CD14-positive monocyte (primary cell): ENCODE data around the gene ZDHHC3. TPM values are rescaled to one million over a fixed set of nuclear protein-coding genes. Genes with fewer than 3 reads are reported as not detected.

Source experiments
- DNase-seq, 3 donors: peaks; one replicate each; pipeline ENCODE4 v3.0.0-alpha.2; 2011 to 2022
- H2AFZ ChIP-seq: 2 replicates; pipeline ENCODE4 v1.6.0; 2012; ENCODE audit warnings: mild to moderate bottlenecking, low read depth, low read length, inconsistent platforms; ENCODE audit not compliant: insufficient read depth, poor library complexity, severe bottlenecking
- H3K27ac ChIP-seq, 2 donors: 1 replicate in 1 of 2; 2 replicates in 1 of 2; pipeline ENCODE4 v1.5.1; 2012 to 2013; ENCODE audit warnings: low read length in 2 of 2, control low read depth in 1 of 2, inconsistent platforms in 1 of 2, low read depth in 1 of 2, mild to moderate bottlenecking in 1 of 2
- H3K27me3 ChIP-seq, 2 donors: one replicate each; pipeline versions ENCODE4 v1.6.0 to v1.6.1; 2011 to 2013; ENCODE audit warnings: low read length in 2 of 2; ENCODE audit not compliant: control insufficient read depth in 2 of 2, insufficient read depth in 2 of 2
- H3K36me3 ChIP-seq, 2 donors: replicated peaks in 1 of 2; 1 replicate in 1 of 2; 2 replicates in 1 of 2; pipeline versions ENCODE4 v1.5.1 to v1.6.1; 2012 to 2013; ENCODE audit warnings: low read length in 2 of 2, control low read depth in 1 of 2, inconsistent platforms in 1 of 2, mild to moderate bottlenecking in 1 of 2; ENCODE audit not compliant: insufficient read depth in 2 of 2, control insufficient read depth in 1 of 2
- H3K4me1 ChIP-seq, 2 donors: 1 replicate in 1 of 2; 2 replicates in 1 of 2; pipeline versions ENCODE4 v1.5.1 to v1.6.1; 2012 to 2013; ENCODE audit warnings: low read length in 2 of 2, control low read depth in 1 of 2, inconsistent platforms in 1 of 2, mild to moderate bottlenecking in 1 of 2, moderate library complexity in 1 of 2; ENCODE audit not compliant: insufficient read depth in 2 of 2, control insufficient read depth in 1 of 2
- H3K4me2 ChIP-seq: replicated peaks from 2 replicates; pipeline ENCODE3; 2012; ENCODE audit warnings: low read length, moderate library complexity, mild to moderate bottlenecking; ENCODE audit not compliant: poor library complexity, severe bottlenecking; ENCODE audit errors: extremely low read depth
- H3K4me3 ChIP-seq, 3 experiments: fragments of 200-600 bp in 1 of 3; sonication (generic) in 1 of 3; replicated peaks in 1 of 3; 1 replicate in 2 of 3; 2 replicates in 1 of 3; pipeline ENCODE4 v1.5.1; 2011 to 2013; ENCODE audit warnings: low read length in 3 of 3, mild to moderate bottlenecking in 3 of 3, control low read depth in 2 of 3, low read depth in 2 of 3, inconsistent platforms in 1 of 3, moderate library complexity in 1 of 3
- H3K79me2 ChIP-seq: 2 replicates; pipeline ENCODE4 v1.6.0; 2012; ENCODE audit warnings: mild to moderate bottlenecking, control low read depth, inconsistent platforms, low read length, moderate library complexity; ENCODE audit not compliant: insufficient read depth
- H3K9ac ChIP-seq: 2 replicates; pipeline ENCODE4 v1.6.0; 2017; ENCODE audit warnings: low read length, mild to moderate bottlenecking; ENCODE audit not compliant: insufficient read depth, poor library complexity, severe bottlenecking
- H3K9me3 ChIP-seq, 2 donors: replicated peaks in 1 of 2; 1 replicate in 1 of 2; 2 replicates in 1 of 2; pipeline versions ENCODE4 v1.5.1 to v1.6.1; 2012 to 2013; ENCODE audit warnings: low read length in 2 of 2, control low read depth in 1 of 2; ENCODE audit not compliant: control insufficient read depth in 1 of 2, insufficient read depth in 1 of 2
- H4K20me1 ChIP-seq: 2 replicates; pipeline ENCODE4 v1.6.0; 2012; ENCODE audit warnings: mild to moderate bottlenecking, low read length, control low read depth, moderate library complexity; ENCODE audit not compliant: insufficient read depth
- H3K27ac Mint-ChIP-seq, 7 donors: one replicate each; pipeline ENCODE4 v1.8.0; 2020; ENCODE audit warnings: mild to moderate bottlenecking in 7 of 7, mixed read lengths in 7 of 7, moderate library complexity in 6 of 7, inconsistent platforms in 2 of 7
- H3K27me3 Mint-ChIP-seq, 3 donors: one replicate each; pipeline ENCODE4 v1.8.0; 2021 to 2022; ENCODE audit warnings: low read depth in 3 of 3, mild to moderate bottlenecking in 3 of 3, mixed read lengths in 3 of 3, moderate library complexity in 3 of 3, inconsistent platforms in 1 of 3
- H3K36me3 Mint-ChIP-seq, 2 donors: one replicate each; pipeline ENCODE4 v1.8.0; 2020; ENCODE audit warnings: mixed read lengths in 2 of 2, inconsistent platforms in 1 of 2, mild to moderate bottlenecking in 1 of 2
- H3K4me1 Mint-ChIP-seq: one replicate; pipeline ENCODE4 v1.8.0; 2020; ENCODE audit warnings: mild to moderate bottlenecking, mixed read lengths
- H3K4me3 Mint-ChIP-seq, 2 donors: one replicate each; pipeline ENCODE4 v1.8.0; 2020; ENCODE audit warnings: mild to moderate bottlenecking in 2 of 2, mixed read lengths in 2 of 2, moderate library complexity in 1 of 2
- H3K9me3 Mint-ChIP-seq, 7 donors: one replicate each; pipeline ENCODE4 v1.8.0; 2020 to 2022; ENCODE audit warnings: mixed read lengths in 7 of 7, mild to moderate bottlenecking in 6 of 7, moderate library complexity in 6 of 7, inconsistent platforms in 2 of 7
- WGBS: methylation state at CpG from one replicate; pipeline ENCODE4 v1.1.5; 2013; ENCODE audit warnings: missing lambda C conversion rate; ENCODE audit not compliant: insufficient coverage; 5-methylcytosine and 5-hydroxymethylcytosine counted together
- intact Hi-C, 2 donors: fragments of 100-400 bp; cut with micrococcal nuclease; formaldehyde crosslinking; loops; one replicate each; pipeline versions ENCODE4 v1.15.0 to v1.15.1; 2023
- polyA plus RNA-seq, 3 donors: library from polyadenylated mRNA; depleted of rRNA in 1 of 3; unstranded in 2 of 3; stranded (reverse) in 1 of 3; fragments of 300-500 nt in 2 of 3; fragments of >200 nt in 1 of 3; fragmentation: Illumina TruSeq in 2 of 3; gene quantifications; 1 replicate in 2 of 3; 2 replicates in 1 of 3; pipeline ENCODE4 v1.2.3, GENCODE V29; 2012 to 2021
- TF ChIP-seq, protein P1 (sequence below): fragments of 200-600 bp; IDR thresholded peaks from one replicate; pipeline ENCODE4 v1.8.0; 2022; ENCODE audit warnings: antibody characterized with exemption, mild to moderate bottlenecking

Gene ZDHHC3
- polyA plus RNA-seq, 3 donors, result 52.1 to 72.6 (median 61.3) TPM

DNA sequence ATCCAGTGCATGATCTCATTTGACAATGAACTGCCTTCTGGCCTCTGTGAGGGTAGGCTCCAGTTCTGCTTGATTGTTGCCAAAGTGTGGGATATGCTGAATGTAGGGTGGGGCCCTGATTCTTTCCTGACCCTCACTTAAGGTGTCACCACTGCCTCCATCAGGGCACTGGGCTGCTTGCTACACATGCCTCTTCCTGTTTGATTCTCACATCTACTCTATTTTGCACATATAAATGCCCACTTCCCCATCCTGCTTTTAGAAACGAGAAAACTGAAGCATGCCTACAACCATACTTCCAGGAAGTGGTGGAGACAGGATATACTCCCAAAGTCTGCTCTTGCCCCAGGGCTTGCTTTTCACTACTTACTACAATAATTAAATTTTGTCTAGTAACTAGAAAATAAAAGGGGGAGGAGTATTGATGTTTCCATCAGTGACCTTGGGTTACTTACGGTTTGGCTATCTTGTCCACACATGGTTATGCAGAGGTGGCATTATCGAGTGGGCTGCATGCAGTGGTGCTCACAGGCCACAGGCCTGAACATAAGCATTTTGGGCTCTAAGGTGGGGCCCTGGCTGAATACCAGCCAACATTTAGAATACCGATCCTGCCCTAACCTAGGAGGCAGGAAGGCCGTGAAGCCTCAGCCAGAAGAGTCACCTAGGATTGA lies 6.7 kb downstream of the ZDHHC3 start:
- Histone ChIP-seq H3K4me3 (no peak overlapping the region), H3K4me1 (peaks cover 53 to 64% of the 10 kb centered on the region in 2 donors), H3K4me2 (peak overlapping the region; percentile 19), H4K20me1 (peaks cover 81% of the 10 kb centered on the region), H2AFZ (no peak overlapping the region), H3K9me3 (no peaks in the 10 kb centered on the region), H3K36me3 (no peaks in the 10 kb centered on the region), H3K27me3 (no peaks in the 10 kb centered on the region), H3K79me2 (peaks cover 95% of the 10 kb centered on the region), H3K27ac (peak overlapping the region; percentile 24 to 69), H3K9ac (no peak overlapping the region)
- peak overlapping the region in 1 of 2 donors; percentile 30 for H3K4me3 Mint-ChIP-seq
- DNase-seq, result peak in 2 of 3 donors; percentile 51 to 54
- no peaks in the 10 kb centered on the region for H3K9me3 Mint-ChIP-seq
- no peaks in the 10 kb centered on the region for H3K27me3 Mint-ChIP-seq
- peaks cover 69% of the 10 kb centered on the region for H3K4me1 Mint-ChIP-seq
- intact Hi-C loops, result no loop called here
- peaks cover 3 to 13% of the 10 kb centered on the region in 2 donors for H3K36me3 Mint-ChIP-seq
- TF ChIP-seq, protein P1, sequence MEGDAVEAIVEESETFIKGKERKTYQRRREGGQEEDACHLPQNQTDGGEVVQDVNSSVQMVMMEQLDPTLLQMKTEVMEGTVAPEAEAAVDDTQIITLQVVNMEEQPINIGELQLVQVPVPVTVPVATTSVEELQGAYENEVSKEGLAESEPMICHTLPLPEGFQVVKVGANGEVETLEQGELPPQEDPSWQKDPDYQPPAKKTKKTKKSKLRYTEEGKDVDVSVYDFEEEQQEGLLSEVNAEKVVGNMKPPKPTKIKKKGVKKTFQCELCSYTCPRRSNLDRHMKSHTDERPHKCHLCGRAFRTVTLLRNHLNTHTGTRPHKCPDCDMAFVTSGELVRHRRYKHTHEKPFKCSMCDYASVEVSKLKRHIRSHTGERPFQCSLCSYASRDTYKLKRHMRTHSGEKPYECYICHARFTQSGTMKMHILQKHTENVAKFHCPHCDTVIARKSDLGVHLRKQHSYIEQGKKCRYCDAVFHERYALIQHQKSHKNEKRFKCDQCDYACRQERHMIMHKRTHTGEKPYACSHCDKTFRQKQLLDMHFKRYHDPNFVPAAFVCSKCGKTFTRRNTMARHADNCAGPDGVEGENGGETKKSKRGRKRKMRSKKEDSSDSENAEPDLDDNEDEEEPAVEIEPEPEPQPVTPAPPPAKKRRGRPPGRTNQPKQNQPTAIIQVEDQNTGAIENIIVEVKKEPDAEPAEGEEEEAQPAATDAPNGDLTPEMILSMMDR, result no peak
- peak overlapping the region; percentile 63 to 86 (median 82) for H3K27ac Mint-ChIP-seq
- WGBS, result 83% methylated on average over 3 of the region's 5 CpGs

DNA sequence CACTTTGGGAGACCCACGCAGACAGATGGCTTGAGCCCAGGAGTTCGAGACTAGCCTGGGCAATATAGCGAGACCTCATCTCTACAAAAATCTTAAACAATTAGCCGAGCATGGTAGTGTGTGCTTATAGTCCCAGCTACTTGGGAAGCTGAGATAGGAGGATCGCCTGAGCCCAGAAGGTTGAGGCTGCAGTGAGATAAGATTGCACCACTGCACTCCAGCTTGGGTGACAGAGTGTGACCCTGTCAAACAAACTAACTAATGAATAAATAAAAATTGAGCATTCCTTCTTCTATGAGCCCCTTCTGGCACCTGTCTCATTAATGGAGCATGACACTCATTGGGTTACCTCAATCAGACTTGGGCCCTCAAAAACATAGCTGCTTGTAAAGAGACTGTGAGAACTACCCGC lies 7.5 kb downstream of the ZDHHC3 start:
- H3K27me3 ChIP-seq, result no peaks in the 10 kb centered on the region
- no peak overlapping the region for H2AFZ ChIP-seq
- peaks cover 56 to 70% of the 10 kb centered on the region in 2 donors for H3K4me1 ChIP-seq
- H3K9me3 ChIP-seq, result no peaks in the 10 kb centered on the region
- H3K4me2 ChIP-seq, result no peak overlapping the region
- Mint-ChIP-seq H3K36me3 (peaks cover 3 to 17% of the 10 kb centered on the region in 2 donors), H3K27me3 (peaks cover 0 to 2% (median 0%) of the 10 kb centered on the region in 3 donors), H3K9me3 (no peaks in the 10 kb centered on the region), H3K4me1 (peaks cover 72% of the 10 kb centered on the region), H3K4me3 (peak overlapping the region in 1 of 2 donors; percentile 18), H3K27ac (peak overlapping the region; percentile 13 to 83 (median 74))
- intact Hi-C loops, result no loop called here
- no peak for DNase-seq
- TF ChIP-seq, protein P1, result no peak
- peaks cover 95% of the 10 kb centered on the region for H3K79me2 ChIP-seq
- no peaks in the 10 kb centered on the region for H3K36me3 ChIP-seq
- H3K4me3 ChIP-seq, result no peak overlapping the region
- peaks cover 88% of the 10 kb centered on the region for H4K20me1 ChIP-seq
- no peak overlapping the region for H3K9ac ChIP-seq
- peak overlapping the region in 1 of 2 donors; percentile 69 for H3K27ac ChIP-seq
- WGBS, result no CpG with 5 or more reads among the region's 6 CpGs
